ENCODE measurements around the gene SCG2. TPM values are rescaled to one million over a fixed set of nuclear protein-coding genes. Genes with fewer than 3 reads are reported as not detected.

The SCG2 gene, protein sequence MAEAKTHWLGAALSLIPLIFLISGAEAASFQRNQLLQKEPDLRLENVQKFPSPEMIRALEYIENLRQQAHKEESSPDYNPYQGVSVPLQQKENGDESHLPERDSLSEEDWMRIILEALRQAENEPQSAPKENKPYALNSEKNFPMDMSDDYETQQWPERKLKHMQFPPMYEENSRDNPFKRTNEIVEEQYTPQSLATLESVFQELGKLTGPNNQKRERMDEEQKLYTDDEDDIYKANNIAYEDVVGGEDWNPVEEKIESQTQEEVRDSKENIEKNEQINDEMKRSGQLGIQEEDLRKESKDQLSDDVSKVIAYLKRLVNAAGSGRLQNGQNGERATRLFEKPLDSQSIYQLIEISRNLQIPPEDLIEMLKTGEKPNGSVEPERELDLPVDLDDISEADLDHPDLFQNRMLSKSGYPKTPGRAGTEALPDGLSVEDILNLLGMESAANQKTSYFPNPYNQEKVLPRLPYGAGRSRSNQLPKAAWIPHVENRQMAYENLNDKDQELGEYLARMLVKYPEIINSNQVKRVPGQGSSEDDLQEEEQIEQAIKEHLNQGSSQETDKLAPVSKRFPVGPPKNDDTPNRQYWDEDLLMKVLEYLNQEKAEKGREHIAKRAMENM
- total RNA-seq (0.28 TPM), polyA plus RNA-seq (0.71 TPM)
- long read RNA-seq, donor 1, result 0 reads
- long read RNA-seq, donor 2, result 0 reads
- long read RNA-seq, donor 3, result 0 reads
- long read RNA-seq, donor 4, result 0 reads
- long read RNA-seq, donor 5, result 0 reads
- long read RNA-seq, donor 6, result 0 reads
- long read RNA-seq, donor 7, result 0 reads
- long read RNA-seq, donor 8, result 0 reads
- long read RNA-seq, donor 9, result 0 reads
- long read RNA-seq, donor 10, result 0 reads

DNA sequence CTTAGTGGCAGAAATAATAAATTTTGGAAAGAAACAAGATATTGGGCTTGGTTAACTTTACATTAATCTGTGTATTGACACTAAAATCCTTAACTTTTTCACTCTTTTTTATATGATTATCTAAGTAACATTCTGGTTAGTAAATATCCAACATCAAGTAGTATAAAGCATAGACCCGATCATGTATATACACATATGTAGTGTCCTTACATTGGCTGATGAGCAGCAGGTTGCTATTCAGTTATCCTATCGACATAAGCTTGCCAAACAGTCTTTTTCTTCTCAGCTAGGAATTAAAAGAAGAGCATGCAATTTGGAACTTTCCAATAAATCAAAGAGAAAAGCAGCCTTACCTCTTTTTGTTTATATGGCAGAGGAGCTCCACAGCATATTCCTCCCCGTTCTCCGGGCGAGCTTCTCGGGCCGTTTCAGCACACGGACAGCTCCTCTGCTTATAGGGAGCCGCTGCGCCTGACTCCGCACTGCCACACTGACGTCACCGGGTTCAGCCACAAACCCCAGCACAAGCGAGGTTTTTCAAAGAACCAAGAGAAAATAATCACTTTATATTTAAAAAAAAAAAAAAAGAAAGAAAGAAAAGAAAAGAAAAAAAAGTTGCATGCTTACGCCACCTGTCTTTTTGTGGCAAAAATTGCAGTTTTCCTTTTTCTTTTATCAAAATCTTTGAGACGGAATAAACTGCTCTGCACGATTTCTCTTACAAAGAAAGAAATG, at the start of gene SCG2:
Gene SCG2 (minus strand): TSS at position 430 of the 735 bp plus-strand sequence. CDS start 3,079 bp downstream, outside the sequence.
- Histone ChIP-seq H3K4me1 (ENCODE audit: control insufficient read depth in 2 of 2, insufficient read depth in 2 of 2, low read length in 2 of 2) (no peaks in the 10 kb centered on the region), H3K9me3 (ENCODE audit: control insufficient read depth in 2 of 2, insufficient read depth in 1 of 2, low read length in 1 of 2) (no peaks in the 10 kb centered on the region), H3K27me3 (ENCODE audit: control insufficient read depth in 2 of 2, insufficient read depth in 1 of 2, low read length in 1 of 2) (no peaks in the 10 kb centered on the region), H3K36me3 (ENCODE audit: control insufficient read depth in 2 of 2, insufficient read depth in 2 of 2, low read length in 1 of 2) (no peaks in the 10 kb centered on the region), H3K4me3 (ENCODE audit: low read length in 2 of 2) (no peak within 1 kb of the TSS), H3K27ac (ENCODE audit: low read depth in 1 of 2, low read length in 1 of 2) (no peak within 1 kb of the TSS)
- WGBS, result 15% methylated on average over 17 of the region's 17 CpGs
- peak in 7 of 9 donors; percentile 4 to 50 (median 21) for DNase-seq (ENCODE audit: low read depth in 6 of 9, low spot score in 9 of 9)

DNA sequence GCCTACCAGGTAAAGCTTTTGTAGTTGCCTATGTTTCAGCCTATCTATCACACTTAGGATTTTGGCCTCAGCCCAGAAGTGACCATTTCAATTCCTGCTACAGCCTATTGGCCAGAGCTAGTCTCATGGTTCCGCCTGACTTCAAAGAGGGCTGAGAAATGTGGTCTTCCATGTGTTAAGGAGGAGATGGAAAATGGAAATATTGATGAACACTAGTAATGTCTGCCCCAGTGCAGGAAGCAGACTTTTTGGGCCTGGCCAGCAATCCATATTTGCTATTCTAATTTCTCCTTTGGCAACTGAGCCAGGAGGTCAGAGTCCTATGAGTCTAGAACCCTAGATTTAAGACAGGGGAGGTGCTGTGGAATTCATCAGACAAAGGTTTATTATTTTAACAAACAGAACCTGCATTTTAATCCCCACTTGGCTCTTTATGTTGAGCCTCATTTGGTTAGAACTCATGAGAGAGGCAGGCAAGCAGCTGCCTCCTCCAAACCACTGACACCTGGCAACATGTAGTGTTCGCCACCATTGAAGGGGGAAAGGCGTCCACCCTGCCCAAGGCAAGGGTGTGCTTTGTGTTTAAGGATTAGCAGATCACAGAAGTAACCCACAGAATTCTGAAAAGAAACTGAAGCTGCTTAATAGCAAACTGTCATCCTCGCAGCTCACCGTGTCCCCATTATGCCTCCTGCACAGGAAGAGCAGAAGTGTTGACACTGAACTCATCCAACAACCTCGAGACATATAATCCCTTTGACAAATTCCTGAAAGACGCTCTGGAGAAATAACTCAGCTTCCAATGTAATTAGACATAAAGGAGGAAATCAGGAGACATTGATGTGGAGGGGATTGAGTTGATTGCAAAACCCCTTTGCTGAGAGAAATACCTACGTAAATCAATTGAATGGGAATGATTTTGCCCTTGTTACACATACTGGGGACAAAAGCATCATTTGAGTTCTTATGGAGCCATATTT, 47.7 kb upstream of the SCG2 start:
- no peak overlapping the region for H3K4me3 ChIP-seq (ENCODE audit: low read length in 2 of 2)
- 89% methylated on average over 8 of the region's 8 CpGs for WGBS
- no peaks in the 10 kb centered on the region for H3K4me1 ChIP-seq (ENCODE audit: control insufficient read depth in 2 of 2, insufficient read depth in 2 of 2, low read length in 2 of 2)
- H3K36me3 ChIP-seq (ENCODE audit: control insufficient read depth in 2 of 2, insufficient read depth in 2 of 2, low read length in 1 of 2), result no peaks in the 10 kb centered on the region
- no peaks in the 10 kb centered on the region for H3K9me3 ChIP-seq (ENCODE audit: control insufficient read depth in 2 of 2, insufficient read depth in 1 of 2, low read length in 1 of 2)
- H3K27ac ChIP-seq (ENCODE audit: low read depth in 1 of 2, low read length in 1 of 2), result no peak overlapping the region
- DNase-seq (ENCODE audit: low read depth in 6 of 9, low spot score in 9 of 9), result no peak
- H3K27me3 ChIP-seq (ENCODE audit: control insufficient read depth in 2 of 2, insufficient read depth in 1 of 2, low read length in 1 of 2), result no peaks in the 10 kb centered on the region

DNA sequence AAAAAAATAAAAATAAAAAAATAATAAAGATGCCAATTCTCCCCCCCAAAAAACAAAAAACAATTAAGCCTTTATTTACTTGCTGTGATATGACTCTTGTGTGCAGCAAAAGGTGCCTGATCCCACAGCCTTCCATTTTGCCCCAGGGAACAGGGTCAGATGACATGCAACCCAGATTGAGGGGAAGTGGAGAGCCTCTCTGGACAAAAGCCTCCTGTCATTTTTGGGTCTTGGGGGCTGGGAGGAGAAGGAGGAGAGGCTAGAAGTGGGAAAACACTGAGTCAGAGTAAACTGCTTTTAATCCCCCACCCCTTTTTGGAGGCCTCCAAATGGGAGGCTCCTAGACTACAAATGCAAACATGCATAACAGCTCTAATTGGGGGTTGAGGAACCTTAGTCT, 46.6 kb upstream of the SCG2 start:
- no peak for DNase-seq (ENCODE audit: low read depth in 6 of 9, low spot score in 9 of 9)
- no peak overlapping the region for H3K27ac ChIP-seq (ENCODE audit: low read depth in 1 of 2, low read length in 1 of 2)
- H3K4me1 ChIP-seq (ENCODE audit: control insufficient read depth in 2 of 2, insufficient read depth in 2 of 2, low read length in 2 of 2), result no peaks in the 10 kb centered on the region
- no peaks in the 10 kb centered on the region for H3K9me3 ChIP-seq (ENCODE audit: control insufficient read depth in 2 of 2, insufficient read depth in 1 of 2, low read length in 1 of 2)
- H3K36me3 ChIP-seq (ENCODE audit: control insufficient read depth in 2 of 2, insufficient read depth in 2 of 2, low read length in 1 of 2), result no peaks in the 10 kb centered on the region
- H3K4me3 ChIP-seq (ENCODE audit: low read length in 2 of 2), result no peak overlapping the region
- H3K27me3 ChIP-seq (ENCODE audit: control insufficient read depth in 2 of 2, insufficient read depth in 1 of 2, low read length in 1 of 2), result no peaks in the 10 kb centered on the region

DNA sequence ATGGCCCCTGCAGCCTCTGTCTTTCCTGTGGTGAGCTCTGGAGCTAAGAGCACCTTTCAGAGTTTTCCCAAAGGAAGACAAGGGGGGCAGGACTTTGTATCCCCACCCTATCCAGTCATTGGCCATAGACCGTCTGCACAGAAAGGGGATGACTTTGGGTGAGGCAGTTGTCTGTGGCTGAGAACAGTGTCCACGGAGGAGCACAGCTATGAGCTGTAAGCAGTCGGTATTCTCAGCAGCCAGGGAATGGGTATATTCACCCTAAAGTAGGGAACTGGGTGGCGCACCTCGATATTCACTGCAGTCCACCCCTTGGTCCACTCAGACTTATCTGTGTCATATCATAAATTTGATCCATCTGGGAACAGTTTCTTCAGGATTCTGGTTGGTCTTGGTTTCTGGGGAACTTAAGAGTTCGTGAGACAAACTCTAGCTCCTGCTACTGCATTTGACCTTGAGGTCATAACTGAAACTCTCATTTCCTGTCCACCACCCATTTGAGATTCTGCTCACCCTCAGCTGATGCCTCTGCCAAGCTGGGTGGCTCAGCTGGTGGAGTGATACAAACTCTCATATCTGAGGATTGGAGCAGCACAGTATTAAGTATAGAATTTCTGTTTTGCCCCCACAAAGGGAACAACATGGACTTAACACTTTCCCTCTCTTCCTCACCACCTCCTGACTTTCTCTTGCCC, 45.2 kb upstream of the SCG2 start:
- H3K27me3 ChIP-seq (ENCODE audit: control insufficient read depth in 2 of 2, insufficient read depth in 1 of 2, low read length in 1 of 2), result no peaks in the 10 kb centered on the region
- H3K36me3 ChIP-seq (ENCODE audit: control insufficient read depth in 2 of 2, insufficient read depth in 2 of 2, low read length in 1 of 2), result no peaks in the 10 kb centered on the region
- H3K4me1 ChIP-seq (ENCODE audit: control insufficient read depth in 2 of 2, insufficient read depth in 2 of 2, low read length in 2 of 2), result no peaks in the 10 kb centered on the region
- H3K9me3 ChIP-seq (ENCODE audit: control insufficient read depth in 2 of 2, insufficient read depth in 1 of 2, low read length in 1 of 2), result no peaks in the 10 kb centered on the region
- H3K4me3 ChIP-seq (ENCODE audit: low read length in 2 of 2), result no peak overlapping the region
- no peak overlapping the region for H3K27ac ChIP-seq (ENCODE audit: low read depth in 1 of 2, low read length in 1 of 2)
- no peak for DNase-seq (ENCODE audit: low read depth in 6 of 9, low spot score in 9 of 9)
- WGBS, result 89% methylated on average over 6 of the region's 6 CpGs

DNA sequence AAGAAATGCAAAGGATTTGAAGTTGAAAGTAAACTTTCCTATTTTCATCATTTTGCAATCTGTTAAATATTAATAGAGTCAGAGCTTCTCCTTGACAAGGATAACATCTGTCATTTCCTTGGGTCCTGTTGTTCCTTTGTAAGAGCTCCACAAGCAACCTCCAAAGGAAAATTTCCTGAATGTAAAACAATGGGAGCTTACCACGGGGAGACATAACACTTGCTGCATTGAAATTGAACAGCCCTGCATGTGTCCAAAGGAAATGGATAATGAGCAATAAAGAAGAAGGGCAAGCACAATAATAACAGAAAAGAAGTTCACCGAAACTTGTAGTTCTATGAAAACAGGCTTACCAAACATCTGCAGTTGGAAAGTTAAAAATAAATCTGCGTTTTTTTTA, 42.0 kb upstream of the SCG2 start:
- no peaks in the 10 kb centered on the region for H3K4me1 ChIP-seq (ENCODE audit: control insufficient read depth in 2 of 2, insufficient read depth in 2 of 2, low read length in 2 of 2)
- H3K36me3 ChIP-seq (ENCODE audit: control insufficient read depth in 2 of 2, insufficient read depth in 2 of 2, low read length in 1 of 2), result no peaks in the 10 kb centered on the region
- no peak overlapping the region for H3K27ac ChIP-seq (ENCODE audit: low read depth in 1 of 2, low read length in 1 of 2)
- WGBS, result 41% methylated on average over 3 of the region's 3 CpGs
- no peak overlapping the region for H3K4me3 ChIP-seq (ENCODE audit: low read length in 2 of 2)
- no peaks in the 10 kb centered on the region for H3K9me3 ChIP-seq (ENCODE audit: control insufficient read depth in 2 of 2, insufficient read depth in 1 of 2, low read length in 1 of 2)
- no peak for DNase-seq (ENCODE audit: low read depth in 6 of 9, low spot score in 9 of 9)
- H3K27me3 ChIP-seq (ENCODE audit: control insufficient read depth in 2 of 2, insufficient read depth in 1 of 2, low read length in 1 of 2), result no peaks in the 10 kb centered on the region

DNA sequence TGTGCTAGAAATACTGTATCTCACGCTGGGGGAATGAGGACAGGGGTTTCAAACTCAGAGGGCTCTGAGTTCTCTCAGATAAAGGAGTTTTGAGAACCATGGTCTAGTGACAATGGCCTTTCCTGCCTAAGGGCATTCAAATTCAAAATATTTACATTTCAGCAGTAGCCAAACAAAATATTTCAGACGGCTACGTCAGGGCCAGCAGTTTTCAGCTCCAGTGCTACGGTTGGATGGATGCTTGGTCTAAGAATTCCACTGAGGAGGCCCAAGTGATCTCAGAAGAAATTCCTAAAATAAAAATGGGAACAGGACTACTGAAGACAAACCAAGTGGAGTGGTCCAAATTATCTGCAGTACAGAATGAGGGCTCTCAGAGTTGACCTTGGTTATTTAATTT, 41.1 kb upstream of the SCG2 start:
- Histone ChIP-seq H3K27me3 (ENCODE audit: control insufficient read depth in 2 of 2, insufficient read depth in 1 of 2, low read length in 1 of 2) (no peaks in the 10 kb centered on the region), H3K9me3 (ENCODE audit: control insufficient read depth in 2 of 2, insufficient read depth in 1 of 2, low read length in 1 of 2) (no peaks in the 10 kb centered on the region), H3K4me3 (ENCODE audit: low read length in 2 of 2) (no peak overlapping the region), H3K36me3 (ENCODE audit: control insufficient read depth in 2 of 2, insufficient read depth in 2 of 2, low read length in 1 of 2) (no peaks in the 10 kb centered on the region), H3K4me1 (ENCODE audit: control insufficient read depth in 2 of 2, insufficient read depth in 2 of 2, low read length in 2 of 2) (no peaks in the 10 kb centered on the region), H3K27ac (ENCODE audit: low read depth in 1 of 2, low read length in 1 of 2) (no peak overlapping the region)
- DNase-seq (ENCODE audit: low read depth in 6 of 9, low spot score in 9 of 9), result no peak
- WGBS, result 81% methylated on average over 4 of the region's 4 CpGs

DNA sequence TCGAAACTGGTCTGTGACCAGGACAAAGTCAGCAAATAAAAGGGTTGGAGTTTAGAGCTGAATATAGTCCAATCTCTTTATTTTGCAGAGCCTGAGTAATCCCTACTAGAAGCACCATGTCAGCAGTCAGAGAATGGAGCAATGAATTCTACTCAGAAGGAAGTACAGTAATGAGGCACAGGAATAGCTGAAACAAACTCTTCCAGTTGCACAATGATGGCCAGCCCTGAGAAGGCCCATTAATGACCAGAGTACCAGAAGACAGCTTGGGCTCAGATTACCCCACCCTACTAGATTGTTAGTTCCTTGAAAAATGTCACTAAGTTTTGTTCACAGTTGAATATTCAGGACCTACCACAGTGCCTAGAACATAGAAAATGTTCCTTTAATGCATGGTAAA, 40.3 kb upstream of the SCG2 start:
- H3K27ac ChIP-seq (ENCODE audit: low read depth in 1 of 2, low read length in 1 of 2), result no peak overlapping the region
- H3K27me3 ChIP-seq (ENCODE audit: control insufficient read depth in 2 of 2, insufficient read depth in 1 of 2, low read length in 1 of 2), result no peaks in the 10 kb centered on the region
- no peaks in the 10 kb centered on the region for H3K36me3 ChIP-seq (ENCODE audit: control insufficient read depth in 2 of 2, insufficient read depth in 2 of 2, low read length in 1 of 2)
- WGBS, result 96% methylated on average over 1 of the region's 1 CpG
- DNase-seq (ENCODE audit: low read depth in 6 of 9, low spot score in 9 of 9), result no peak
- no peaks in the 10 kb centered on the region for H3K9me3 ChIP-seq (ENCODE audit: control insufficient read depth in 2 of 2, insufficient read depth in 1 of 2, low read length in 1 of 2)
- no peak overlapping the region for H3K4me3 ChIP-seq (ENCODE audit: low read length in 2 of 2)
- no peaks in the 10 kb centered on the region for H3K4me1 ChIP-seq (ENCODE audit: control insufficient read depth in 2 of 2, insufficient read depth in 2 of 2, low read length in 2 of 2)

DNA sequence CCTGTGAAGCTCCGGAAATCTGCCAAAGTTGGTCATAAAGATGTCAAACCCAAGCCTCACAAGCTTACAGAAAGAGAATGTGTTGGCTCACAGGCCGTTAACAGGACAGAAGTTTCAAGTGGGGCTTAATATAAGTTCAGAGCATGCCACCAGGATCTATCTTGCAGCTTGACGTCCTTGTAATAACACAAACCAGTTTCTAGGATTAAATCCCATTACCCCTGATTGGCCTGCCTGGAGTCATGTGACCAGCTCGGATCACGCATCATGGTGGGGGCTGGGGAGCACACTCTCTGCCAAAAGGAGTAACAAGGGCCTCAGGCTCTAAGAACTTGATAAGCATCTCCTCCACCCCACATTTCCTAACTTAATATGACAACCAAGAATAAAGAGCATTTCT, 38.9 kb upstream of the SCG2 start:
- 69% methylated on average over 5 of the region's 5 CpGs for WGBS

More for the DNA sequence above, 38.9 kb upstream of the SCG2 start:
- Histone ChIP-seq H3K36me3 (ENCODE audit: control insufficient read depth in 2 of 2, insufficient read depth in 2 of 2, low read length in 1 of 2) (no peaks in the 10 kb centered on the region), H3K27me3 (ENCODE audit: control insufficient read depth in 2 of 2, insufficient read depth in 1 of 2, low read length in 1 of 2) (no peaks in the 10 kb centered on the region), H3K4me1 (ENCODE audit: control insufficient read depth in 2 of 2, insufficient read depth in 2 of 2, low read length in 2 of 2) (no peaks in the 10 kb centered on the region), H3K4me3 (ENCODE audit: low read length in 2 of 2) (no peak overlapping the region), H3K9me3 (ENCODE audit: control insufficient read depth in 2 of 2, insufficient read depth in 1 of 2, low read length in 1 of 2) (no peaks in the 10 kb centered on the region), H3K27ac (ENCODE audit: low read depth in 1 of 2, low read length in 1 of 2) (no peak overlapping the region)
- no peak for DNase-seq (ENCODE audit: low read depth in 6 of 9, low spot score in 9 of 9)

Measured in thymus (tissue), 14 donors.